ENCODE data around the gene PNCK. TPM values are rescaled to one million over a fixed set of nuclear protein-coding genes. Genes with fewer than 3 reads are reported as not detected.

Gene PNCK
- total RNA-seq, 2 experiments from 2014 or later: 0.70 to 1.0 TPM

GRCh38 chrX:153719238-153719637 is 45.6 kb upstream of the PNCK start:
- intact Hi-C loops (cut with DNase I, micrococcal nuclease): no loop called here
- no peak overlapping the region for H3K4me3 ChIP-seq (ENCODE audit: low read length)
- no peak overlapping the region for H3K4me3 Mint-ChIP-seq
- no peak overlapping the region for H3K27ac ChIP-seq (ENCODE audit: low read depth in 1 of 2, low read length in 2 of 2)
- H3K27me3 Mint-ChIP-seq: no peaks in the 10 kb centered on the region
- H3K9me3 ChIP-seq (ENCODE audit: control insufficient read depth in 1 of 2, insufficient read depth in 1 of 2, low read length in 2 of 2): no peaks in the 10 kb centered on the region
- H3K9me3 Mint-ChIP-seq: no peaks in the 10 kb centered on the region
- DNase-seq (no peak), ATAC-seq (ENCODE audit: poor library complexity) (no peak)
- ChIA-PET POLR2A (no interaction called here), CTCF (no interaction called here)
- peaks cover 52% of the 10 kb centered on the region for H3K36me3 Mint-ChIP-seq (ENCODE audit: low read depth)
- H3K27ac Mint-ChIP-seq: no peak overlapping the region
- H3K4me1 ChIP-seq (ENCODE audit: insufficient read depth, low read length): peaks cover 26% of the 10 kb centered on the region
- peaks cover 44% of the 10 kb centered on the region for H3K36me3 ChIP-seq (ENCODE audit: insufficient read depth, low read length)
- H3K27me3 ChIP-seq (ENCODE audit: control insufficient read depth in 1 of 2, insufficient read depth in 2 of 2, low read length in 2 of 2): no peaks in the 10 kb centered on the region
- no peak for TF ChIP-seq CTCF (IDR thresholded peaks at IDR 0.05)
- H3K4me1 Mint-ChIP-seq (ENCODE audit: low read depth): peaks cover 20% of the 10 kb centered on the region

GRCh38 chrX:153717445-153717844 is 43.8 kb upstream of the PNCK start:
- H3K4me3 ChIP-seq (ENCODE audit: low read length): no peak overlapping the region
- H3K9me3 ChIP-seq (ENCODE audit: control insufficient read depth in 1 of 2, insufficient read depth in 1 of 2, low read length in 2 of 2): no peaks in the 10 kb centered on the region
- no peaks in the 10 kb centered on the region for H3K9me3 Mint-ChIP-seq
- TF ChIP-seq CTCF (IDR thresholded peaks at IDR 0.05): no peak
- intact Hi-C loops (cut with DNase I, micrococcal nuclease): no loop called here
- ATAC-seq (ENCODE audit: poor library complexity) (no peak), DNase-seq (no peak)
- H3K27me3 Mint-ChIP-seq: no peaks in the 10 kb centered on the region
- H3K4me1 ChIP-seq (ENCODE audit: insufficient read depth, low read length): peaks cover 17% of the 10 kb centered on the region
- peaks cover 61% of the 10 kb centered on the region for H3K36me3 Mint-ChIP-seq (ENCODE audit: low read depth)
- POLR2A ChIA-PET: no interaction called here
- no peak overlapping the region for H3K4me3 Mint-ChIP-seq
- peaks cover 14% of the 10 kb centered on the region for H3K4me1 Mint-ChIP-seq (ENCODE audit: low read depth)
- CTCF ChIA-PET: no interaction called here
- H3K27ac ChIP-seq (ENCODE audit: low read depth in 1 of 2, low read length in 2 of 2): no peak overlapping the region
- H3K27ac Mint-ChIP-seq: no peak overlapping the region
- peaks cover 55% of the 10 kb centered on the region for H3K36me3 ChIP-seq (ENCODE audit: insufficient read depth, low read length)
- no peaks in the 10 kb centered on the region for H3K27me3 ChIP-seq (ENCODE audit: control insufficient read depth in 1 of 2, insufficient read depth in 2 of 2, low read length in 2 of 2)

GRCh38 chrX:153714256-153714655 is 40.6 kb upstream of the PNCK start:
- ChIA-PET POLR2A (no interaction called here), CTCF (interaction anchor here (0.7 kb wide), 1 partner anchor 1481 kb away, joined by 3 read pairs; no protein-coding TSS in a partner anchor)
- peaks cover 49% of the 10 kb centered on the region for H3K36me3 Mint-ChIP-seq (ENCODE audit: low read depth)
- H3K4me1 Mint-ChIP-seq (ENCODE audit: low read depth): peaks cover 6% of the 10 kb centered on the region
- no peak for DNase-seq
- ATAC-seq (ENCODE audit: poor library complexity): no peak
- H3K9me3 Mint-ChIP-seq: no peaks in the 10 kb centered on the region
- no peak for TF ChIP-seq CTCF (IDR thresholded peaks at IDR 0.05)
- peaks cover 7% of the 10 kb centered on the region for H3K4me1 ChIP-seq (ENCODE audit: insufficient read depth, low read length)
- no peaks in the 10 kb centered on the region for H3K27me3 ChIP-seq (ENCODE audit: control insufficient read depth in 1 of 2, insufficient read depth in 2 of 2, low read length in 2 of 2)
- no peak overlapping the region for H3K27ac Mint-ChIP-seq
- intact Hi-C loops (cut with DNase I, micrococcal nuclease): no loop called here
- no peak overlapping the region for H3K4me3 Mint-ChIP-seq
- H3K4me3 ChIP-seq (ENCODE audit: low read length): no peak overlapping the region
- no peak overlapping the region for H3K27ac ChIP-seq (ENCODE audit: low read depth in 1 of 2, low read length in 2 of 2)
- H3K9me3 ChIP-seq (ENCODE audit: control insufficient read depth in 1 of 2, insufficient read depth in 1 of 2, low read length in 2 of 2): no peaks in the 10 kb centered on the region
- peaks cover 60% of the 10 kb centered on the region for H3K36me3 ChIP-seq (ENCODE audit: insufficient read depth, low read length)
- no peaks in the 10 kb centered on the region for H3K27me3 Mint-ChIP-seq

Data from CD4-positive, alpha-beta T cell (primary cell).